Loucy (cell line): ENCODE data around the gene POLG.

Experiments used
- H2AFZ ChIP-seq: fragments of 200-600 bp; sonication (generic); 2 replicates; pipeline ENCODE4 v1.6.0; 2016; ENCODE audit warnings: antibody characterized with exemption, mild to moderate bottlenecking, low read length, moderate library complexity
- H3F3A ChIP-seq: fragments of 200-600 bp; 2 replicates; pipeline ENCODE4 v1.6.0; 2016; ENCODE audit warnings: antibody characterized with exemption, low read depth, mild to moderate bottlenecking
- H3K27me3 ChIP-seq: fragments of 200-600 bp; sonication (generic); 2 replicates; pipeline ENCODE4 v1.6.1; 2014; ENCODE audit warnings: low read length, mild to moderate bottlenecking; ENCODE audit not compliant: insufficient read depth, poor library complexity, severe bottlenecking
- H3K36me3 ChIP-seq: fragments of 200-600 bp; sonication (generic); 2 replicates; pipeline ENCODE4 v1.6.1; 2016; ENCODE audit warnings: low read length; ENCODE audit not compliant: insufficient read depth
- H3K4me1 ChIP-seq: fragments of 200-600 bp; sonication (generic); 2 replicates; pipeline ENCODE4 v1.5.1; 2014; ENCODE audit warnings: low read length, mild to moderate bottlenecking; ENCODE audit not compliant: insufficient read depth, poor library complexity, severe bottlenecking
- H3K4me2 ChIP-seq: fragments of 200-600 bp; sonication (generic); 2 replicates; pipeline ENCODE4 v1.6.0; 2014; ENCODE audit warnings: antibody characterized with exemption, low read length, low read depth, mild to moderate bottlenecking; ENCODE audit not compliant: poor library complexity, severe bottlenecking
- H3K4me3 ChIP-seq: fragments of 200-600 bp; sonication (generic); 2 replicates; pipeline ENCODE4 v1.5.1; 2014; ENCODE audit warnings: low read length, mild to moderate bottlenecking, mixed read lengths; ENCODE audit not compliant: poor library complexity, severe bottlenecking
- H3K79me2 ChIP-seq: fragments of 200-600 bp; sonication (generic); 2 replicates; pipeline ENCODE4 v1.6.1; 2014; ENCODE audit warnings: low read length; ENCODE audit not compliant: insufficient read depth
- H3K9ac ChIP-seq: fragments of 200-600 bp; sonication (generic); 2 replicates; pipeline ENCODE4 v1.6.0; 2014; ENCODE audit warnings: mild to moderate bottlenecking, low read depth, low read length, moderate library complexity; ENCODE audit not compliant: poor library complexity, severe bottlenecking
- H3K9me2 ChIP-seq: fragments of 200-600 bp; sonication (generic); replicated peaks from 2 replicates; pipeline ENCODE4 v1.6.1; 2016; ENCODE audit warnings: low read depth, low read length, mixed read lengths
- H3K9me3 ChIP-seq: fragments of 200-600 bp; sonication (generic); 2 replicates; pipeline ENCODE4 v1.6.1; 2014; ENCODE audit warnings: mild to moderate bottlenecking, antibody characterized with exemption, low read length, low read depth; ENCODE audit not compliant: insufficient read depth
- H4K20me1 ChIP-seq: fragments of 200-600 bp; sonication (generic); 2 replicates; pipeline ENCODE4 v1.6.0; 2014; ENCODE audit warnings: antibody characterized with exemption, low read length, mild to moderate bottlenecking; ENCODE audit not compliant: insufficient read depth, poor library complexity, severe bottlenecking
- CTCF ChIP-seq: fragments of 200-600 bp; sonication (generic); conservative IDR thresholded peaks from 2 replicates; pipeline ENCODE4 v1.5.1; 2014; ENCODE audit warnings: mild to moderate bottlenecking, antibody characterized with exemption, low read length
- EZH2phosphoT487 ChIP-seq: fragments of 200-600 bp; IDR thresholded peaks from 2 replicates; pipeline ENCODE4 v1.6.1; 2018; ENCODE audit warnings: antibody characterized with exemption, mild to moderate bottlenecking, moderate library complexity, borderline replicate concordance

Gene POLG

GRCh38 chr15:89356634-89357298 is 22.1 kb upstream of the POLG start:
- Histone ChIP-seq H2AFZ (0 out of 2 replicates have a peak overlapping the region, but pooled peaks have one; percentile 32), H3F3A (no peaks in the 10 kb centered on the region), H3K4me3 (no peak overlapping the region), H3K36me3 (no peaks in the 10 kb centered on the region), H3K79me2 (no peaks in the 10 kb centered on the region), H3K9me2 (no peaks in the 10 kb centered on the region), H4K20me1 (no peaks in the 10 kb centered on the region), H3K4me1 (no peaks in the 10 kb centered on the region), H3K27me3 (no peaks in the 10 kb centered on the region), H3K4me2 (no peak overlapping the region), H3K9me3 (no peaks in the 10 kb centered on the region), H3K9ac (no peak overlapping the region)
- TF ChIP-seq CTCF (peak; percentile 70), EZH2phosphoT487 (no peak)

- Histone ChIP-seq H2AFZ (no peak overlapping the region), H3K4me3 (no peak overlapping the region), H4K20me1 (no peaks in the 10 kb centered on the region), H3K4me1 (no peaks in the 10 kb centered on the region), H3K9me2 (no peaks in the 10 kb centered on the region), H3K9ac (no peak overlapping the region), H3K36me3 (no peaks in the 10 kb centered on the region), H3F3A (no peaks in the 10 kb centered on the region), H3K9me3 (no peaks in the 10 kb centered on the region), H3K4me2 (no peak overlapping the region), H3K79me2 (no peaks in the 10 kb centered on the region), H3K27me3 (no peaks in the 10 kb centered on the region)
- no peak for TF ChIP-seq EZH2phosphoT487
- no peak for TF ChIP-seq CTCF
Observed at GRCh38 chr15:89353991-89354390, 19.4 kb upstream of the POLG start.

- H3K9ac ChIP-seq = no peak overlapping the region
- TF ChIP-seq CTCF (no peak), EZH2phosphoT487 (no peak)
Observed at GRCh38 chr15:89352476-89352875, 17.9 kb upstream of the POLG start.

More at GRCh38 chr15:89352476-89352875, 17.9 kb upstream of the POLG start:
- no peaks in the 10 kb centered on the region for H3K27me3 ChIP-seq
- no peaks in the 10 kb centered on the region for H4K20me1 ChIP-seq
- H2AFZ ChIP-seq = no peak overlapping the region
- no peaks in the 10 kb centered on the region for H3F3A ChIP-seq
- H3K4me3 ChIP-seq = no peak overlapping the region
- no peaks in the 10 kb centered on the region for H3K9me2 ChIP-seq
- no peaks in the 10 kb centered on the region for H3K36me3 ChIP-seq
- H3K4me1 ChIP-seq = no peaks in the 10 kb centered on the region
- H3K4me2 ChIP-seq = no peak overlapping the region
- no peaks in the 10 kb centered on the region for H3K79me2 ChIP-seq
- no peaks in the 10 kb centered on the region for H3K9me3 ChIP-seq
